HepG2 (cell line): ENCODE measurements around the gene L3MBTL4. TPM values are rescaled to one million over a fixed set of nuclear protein-coding genes. Genes with fewer than 3 reads are reported as not detected.

Experiments
- ASH2L ChIP-seq: fragments of 300-600, 200-600 bp; sonication (generic); IDR thresholded peaks from 2 replicates; pipeline ENCODE4 v1.7.0; 2017; ENCODE audit warnings: low read depth, mild to moderate bottlenecking, moderate library complexity, mixed read lengths, low read length; ENCODE audit not compliant: insufficient read length
- BRD4 ChIP-seq: sonication (generic); formaldehyde crosslinking; IDR thresholded peaks from 2 replicates; pipeline ENCODE4 v1.4.0; 2020; ENCODE audit warnings: missing genetic modification reagents
- CHD2 ChIP-seq: IDR thresholded peaks from 2 replicates; pipeline ENCODE4 v1.6.1; 2011; ENCODE audit warnings: low read depth, low read length, improper control_type of control experiment
- HES4 ChIP-seq: sonication (generic); formaldehyde crosslinking; IDR thresholded peaks from 2 replicates; pipeline ENCODE4 v1.9.0; 2021; ENCODE audit warnings: mild to moderate bottlenecking, missing genetic modification reagents, borderline replicate concordance
- PHF5A ChIP-seq: IDR thresholded peaks from one replicate; pipeline ENCODE4 v1.6.1; 2018; ENCODE audit warnings: low read depth, missing genetic modification reagents; ENCODE audit not compliant: unreplicated experiment
- SNAPC2 ChIP-seq: sonication (generic); formaldehyde crosslinking; IDR thresholded peaks from 2 replicates; pipeline ENCODE4 v1.8.1; 2022; ENCODE audit warnings: mild to moderate bottlenecking, missing genetic modification reagents
- ZKSCAN5 ChIP-seq: sonication (generic); formaldehyde crosslinking; IDR thresholded peaks from 2 replicates; pipeline ENCODE4 v1.5.1; 2020; ENCODE audit warnings: mild to moderate bottlenecking, missing genetic modification reagents
- ZNF121 ChIP-seq: sonication (generic); formaldehyde crosslinking; IDR thresholded peaks from 2 replicates; pipeline ENCODE4 v1.5.0; 2020; ENCODE audit warnings: mild to moderate bottlenecking, missing genetic modification reagents
- ZNF354B ChIP-seq: sonication (generic); formaldehyde crosslinking; IDR thresholded peaks from 2 replicates; pipeline ENCODE4 v1.8.0; 2022; ENCODE audit warnings: mild to moderate bottlenecking, missing genetic modification reagents
- ZNF546 ChIP-seq: sonication (generic); formaldehyde crosslinking; conservative IDR thresholded peaks from 2 replicates; pipeline ENCODE4 v1.8.1; 2023; ENCODE audit warnings: mild to moderate bottlenecking, missing genetic modification reagents
- ZNF674 ChIP-seq: sonication (generic); formaldehyde crosslinking; IDR thresholded peaks from 2 replicates; pipeline ENCODE4 v1.5.0; 2020; ENCODE audit warnings: low read depth, mild to moderate bottlenecking, missing genetic modification reagents
- ZNF709 ChIP-seq: sonication (generic); formaldehyde crosslinking; IDR thresholded peaks from 2 replicates; pipeline ENCODE4 v1.5.0; 2020; ENCODE audit warnings: mild to moderate bottlenecking, missing genetic modification reagents
- ZNF777 ChIP-seq: sonication (generic); formaldehyde crosslinking; IDR thresholded peaks from 2 replicates; pipeline ENCODE4 v1.4.0; 2020; ENCODE audit warnings: missing genetic modification reagents
- ZNF790 ChIP-seq: sonication (generic); formaldehyde crosslinking; IDR thresholded peaks from 2 replicates; pipeline ENCODE4 v1.8.0; 2022; ENCODE audit warnings: missing genetic modification reagents, mild to moderate bottlenecking, borderline replicate concordance
- polyA plus RNA-seq, 8 experiments: library from polyadenylated mRNA; depleted of rRNA in 3 of 8; stranded (reverse) in 7 of 8; unstranded in 1 of 8; fragments of >200 nt; fragmentation: Illumina TruSeq in 4 of 8; extraction: Trizol in 4 of 8; gene quantifications; 2 replicates each; pipeline versions ENCODE4 v1.2.1 to v1.2.3, GENCODE V29; 2011 to 2016; ENCODE audit warnings: low read depth in 4 of 8, missing spikeins in 1 of 8, mixed read lengths in 1 of 8; ENCODE audit not compliant: insufficient read depth in 1 of 8
- total RNA-seq, 5 experiments: library from RNA; depleted of rRNA; stranded (reverse); fragments of >200 nt; fragmentation: Illumina TruSeq; extraction: Trizol; gene quantifications; 2 replicates each; pipeline ENCODE4 v1.2.3, GENCODE V29; 2016; ENCODE audit warnings: low read depth in 1 of 5
- TF ChIP-seq, protein P1 (sequence below): sonication (generic); formaldehyde crosslinking; IDR thresholded peaks from 2 replicates; pipeline ENCODE4 v1.4.0; 2020; ENCODE audit warnings: missing genetic modification reagents
- TF ChIP-seq, protein P2 (sequence below): IDR thresholded peaks from 2 replicates; pipeline ENCODE4 v1.6.1; 2012; ENCODE audit warnings: inconsistent platforms
- TF ChIP-seq, protein P3 (sequence below): IDR thresholded peaks from 2 replicates; pipeline ENCODE4 v1.6.1; 2016
- TF ChIP-seq, protein P4 (sequence below): sonication (generic); formaldehyde crosslinking; IDR thresholded peaks from 2 replicates; pipeline ENCODE4 v1.4.0; 2020; ENCODE audit warnings: missing genetic modification reagents, borderline replicate concordance
- TF ChIP-seq, protein P5 (sequence below): sonication (generic); formaldehyde crosslinking; IDR thresholded peaks from 2 replicates; pipeline ENCODE4 v1.8.1; 2023; ENCODE audit warnings: mild to moderate bottlenecking, moderate library complexity, missing genetic modification reagents

L3MBTL4 gene
- total and polyA plus RNA-seq, 2 of the 13 experiments (the other 11 are each of a cell fraction or from before 2014, with no cell fraction given): 10.8 to 13.3 TPM

DNA sequence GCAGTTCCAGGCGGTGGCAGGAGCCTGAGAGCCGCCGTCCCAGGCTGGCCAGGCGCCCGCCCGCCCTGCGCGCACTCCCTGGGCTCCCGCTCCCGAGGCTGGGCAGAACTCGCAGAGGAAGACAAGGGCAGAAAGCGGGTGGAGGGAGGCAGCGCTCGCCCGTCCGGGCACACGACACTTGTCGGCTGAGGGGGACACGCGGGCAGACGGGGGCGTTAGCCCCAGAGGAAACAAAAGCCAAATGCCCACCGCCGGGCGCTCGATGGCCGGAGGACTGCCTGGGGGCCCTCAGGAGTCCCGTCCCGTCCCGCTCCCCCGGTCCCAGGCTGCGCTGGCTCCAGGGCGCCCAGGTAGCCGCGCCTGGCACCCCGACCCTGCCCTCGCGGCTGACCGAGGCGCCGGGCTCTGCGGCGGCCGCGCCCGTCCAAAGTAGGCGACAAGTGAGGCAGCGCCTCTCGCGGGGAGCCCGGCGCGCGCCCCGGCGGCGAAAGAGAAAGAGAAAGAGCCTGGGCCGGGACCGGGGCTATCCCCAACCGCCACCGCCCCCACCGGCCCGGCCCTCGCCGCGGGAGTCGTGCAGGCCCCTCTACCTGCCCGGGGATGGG lies 491 bp downstream of the L3MBTL4 start (continued):
- TF ChIP-seq ZNF790: peak; percentile 78; the same call in 1 of the 2 replicates
- TF ChIP-seq ZKSCAN5 (CRISPR knock-in tag): no peak
- TF ChIP-seq CHD2: peak; percentile 78
- no peak for TF ChIP-seq ZNF121 (CRISPR knock-in tag)
- peak; percentile 11; the same call in 1 of the 2 replicates for TF ChIP-seq SNAPC2 (CRISPR knock-in tag)
- TF ChIP-seq ZNF546 (CRISPR knock-in tag): no peak
- peak; percentile 78; the same call in 1 of the 2 replicates for TF ChIP-seq ZNF709 (CRISPR knock-in tag)
- TF ChIP-seq, protein P1, sequence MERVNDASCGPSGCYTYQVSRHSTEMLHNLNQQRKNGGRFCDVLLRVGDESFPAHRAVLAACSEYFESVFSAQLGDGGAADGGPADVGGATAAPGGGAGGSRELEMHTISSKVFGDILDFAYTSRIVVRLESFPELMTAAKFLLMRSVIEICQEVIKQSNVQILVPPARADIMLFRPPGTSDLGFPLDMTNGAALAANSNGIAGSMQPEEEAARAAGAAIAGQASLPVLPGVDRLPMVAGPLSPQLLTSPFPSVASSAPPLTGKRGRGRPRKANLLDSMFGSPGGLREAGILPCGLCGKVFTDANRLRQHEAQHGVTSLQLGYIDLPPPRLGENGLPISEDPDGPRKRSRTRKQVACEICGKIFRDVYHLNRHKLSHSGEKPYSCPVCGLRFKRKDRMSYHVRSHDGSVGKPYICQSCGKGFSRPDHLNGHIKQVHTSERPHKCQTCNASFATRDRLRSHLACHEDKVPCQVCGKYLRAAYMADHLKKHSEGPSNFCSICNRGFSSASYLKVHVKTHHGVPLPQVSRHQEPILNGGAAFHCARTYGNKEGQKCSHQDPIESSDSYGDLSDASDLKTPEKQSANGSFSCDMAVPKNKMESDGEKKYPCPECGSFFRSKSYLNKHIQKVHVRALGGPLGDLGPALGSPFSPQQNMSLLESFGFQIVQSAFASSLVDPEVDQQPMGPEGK (CRISPR knock-in tag): peak; percentile 23; the same call in 1 of the 2 replicates
- no peak for TF ChIP-seq BRD4 (CRISPR knock-in tag)
- TF ChIP-seq ZNF777: peak; percentile 98
- no peak for TF ChIP-seq PHF5A (CRISPR knock-in tag)
- TF ChIP-seq, protein P2, sequence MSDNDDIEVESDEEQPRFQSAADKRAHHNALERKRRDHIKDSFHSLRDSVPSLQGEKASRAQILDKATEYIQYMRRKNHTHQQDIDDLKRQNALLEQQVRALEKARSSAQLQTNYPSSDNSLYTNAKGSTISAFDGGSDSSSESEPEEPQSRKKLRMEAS: peak; percentile 30; the same call in 1 of the 2 replicates
- TF ChIP-seq ZNF354B (CRISPR knock-in tag): 0 out of 2 replicates have a peak, but pooled peaks have one; percentile 4
- peak; percentile 57 for TF ChIP-seq ASH2L
- TF ChIP-seq ZNF674: peak; percentile 42; the same call in 1 of the 2 replicates
- TF ChIP-seq, protein P3, sequence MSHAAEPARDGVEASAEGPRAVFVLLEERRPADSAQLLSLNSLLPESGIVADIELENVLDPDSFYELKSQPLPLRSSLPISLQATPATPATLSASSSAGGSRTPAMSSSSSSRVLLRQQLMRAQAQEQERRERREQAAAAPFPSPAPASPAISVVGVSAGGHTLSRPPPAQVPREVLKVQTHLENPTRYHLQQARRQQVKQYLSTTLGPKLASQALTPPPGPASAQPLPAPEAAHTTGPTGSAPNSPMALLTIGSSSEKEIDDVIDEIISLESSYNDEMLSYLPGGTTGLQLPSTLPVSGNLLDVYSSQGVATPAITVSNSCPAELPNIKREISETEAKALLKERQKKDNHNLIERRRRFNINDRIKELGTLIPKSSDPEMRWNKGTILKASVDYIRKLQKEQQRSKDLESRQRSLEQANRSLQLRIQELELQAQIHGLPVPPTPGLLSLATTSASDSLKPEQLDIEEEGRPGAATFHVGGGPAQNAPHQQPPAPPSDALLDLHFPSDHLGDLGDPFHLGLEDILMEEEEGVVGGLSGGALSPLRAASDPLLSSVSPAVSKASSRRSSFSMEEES (CRISPR knock-in tag): no peak
- TF ChIP-seq, protein P4, sequence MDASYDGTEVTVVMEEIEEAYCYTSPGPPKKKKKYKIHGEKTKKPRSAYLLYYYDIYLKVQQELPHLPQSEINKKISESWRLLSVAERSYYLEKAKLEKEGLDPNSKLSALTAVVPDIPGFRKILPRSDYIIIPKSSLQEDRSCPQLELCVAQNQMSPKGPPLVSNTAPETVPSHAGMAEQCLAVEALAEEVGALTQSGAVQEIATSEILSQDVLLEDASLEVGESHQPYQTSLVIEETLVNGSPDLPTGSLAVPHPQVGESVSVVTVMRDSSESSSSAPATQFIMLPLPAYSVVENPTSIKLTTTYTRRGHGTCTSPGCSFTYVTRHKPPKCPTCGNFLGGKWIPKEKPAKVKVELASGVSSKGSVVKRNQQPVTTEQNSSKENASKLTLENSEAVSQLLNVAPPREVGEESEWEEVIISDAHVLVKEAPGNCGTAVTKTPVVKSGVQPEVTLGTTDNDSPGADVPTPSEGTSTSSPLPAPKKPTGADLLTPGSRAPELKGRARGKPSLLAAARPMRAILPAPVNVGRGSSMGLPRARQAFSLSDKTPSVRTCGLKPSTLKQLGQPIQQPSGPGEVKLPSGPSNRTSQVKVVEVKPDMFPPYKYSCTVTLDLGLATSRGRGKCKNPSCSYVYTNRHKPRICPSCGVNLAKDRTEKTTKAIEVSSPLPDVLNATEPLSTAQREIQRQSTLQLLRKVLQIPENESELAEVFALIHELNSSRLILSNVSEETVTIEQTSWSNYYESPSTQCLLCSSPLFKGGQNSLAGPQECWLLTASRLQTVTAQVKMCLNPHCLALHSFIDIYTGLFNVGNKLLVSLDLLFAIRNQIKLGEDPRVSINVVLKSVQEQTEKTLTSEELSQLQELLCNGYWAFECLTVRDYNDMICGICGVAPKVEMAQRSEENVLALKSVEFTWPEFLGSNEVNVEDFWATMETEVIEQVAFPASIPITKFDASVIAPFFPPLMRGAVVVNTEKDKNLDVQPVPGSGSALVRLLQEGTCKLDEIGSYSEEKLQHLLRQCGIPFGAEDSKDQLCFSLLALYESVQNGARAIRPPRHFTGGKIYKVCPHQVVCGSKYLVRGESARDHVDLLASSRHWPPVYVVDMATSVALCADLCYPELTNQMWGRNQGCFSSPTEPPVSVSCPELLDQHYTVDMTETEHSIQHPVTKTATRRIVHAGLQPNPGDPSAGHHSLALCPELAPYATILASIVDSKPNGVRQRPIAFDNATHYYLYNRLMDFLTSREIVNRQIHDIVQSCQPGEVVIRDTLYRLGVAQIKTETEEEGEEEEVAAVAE (CRISPR knock-in tag): no peak
- TF ChIP-seq, protein P5, sequence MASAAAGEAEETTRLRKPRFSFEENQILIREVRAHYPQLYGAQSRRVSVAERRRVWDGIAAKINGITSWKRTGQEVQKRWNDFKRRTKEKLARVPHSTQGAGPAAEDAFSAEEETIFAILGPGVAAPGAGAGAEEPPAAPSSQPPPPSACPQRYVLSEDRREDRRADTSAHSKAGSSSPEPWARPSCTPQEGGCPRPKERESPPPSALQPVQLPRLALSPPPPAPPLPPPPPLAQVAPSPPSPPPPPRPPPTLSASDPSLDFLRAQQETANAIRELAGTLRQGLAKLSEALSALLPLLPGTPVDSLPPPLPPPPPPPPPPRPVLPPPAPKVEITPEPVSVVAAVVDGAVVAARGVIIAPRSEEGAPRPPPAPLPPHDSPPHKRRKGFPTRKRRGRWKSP (CRISPR knock-in tag): no peak
- TF ChIP-seq HES4: peak; percentile 45; the same call in 1 of the 2 replicates
